GM21526 (cell line): ENCODE data around the gene MYL2.
"Not testable (repeated sequence)": the region's sequence is repeated elsewhere in the genome, so short reads cannot be mapped to it uniquely, and the experiment has no call there.

Source experiments
- ATAC-seq: cut with Tn5 transposase; IDR thresholded peaks from one replicate; pipeline ENCODE4 v1.9.1; 2021; ENCODE audit warnings: moderate library complexity; ENCODE audit not compliant: unreplicated experiment, low FRiP score

MYL2 gene, protein sequence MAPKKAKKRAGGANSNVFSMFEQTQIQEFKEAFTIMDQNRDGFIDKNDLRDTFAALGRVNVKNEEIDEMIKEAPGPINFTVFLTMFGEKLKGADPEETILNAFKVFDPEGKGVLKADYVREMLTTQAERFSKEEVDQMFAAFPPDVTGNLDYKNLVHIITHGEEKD

GRCh38 chr12:110920324-110920910 is at the start of gene MYL2:
Gene MYL2 (minus strand): TSS chr12:110920579. CDS start chr12:110920529, 50 bp downstream.
- ATAC-seq, result no peak

GRCh38 chr12:110966081-110966760 is 45.8 kb upstream of the MYL2 start:
- ATAC-seq, result no peak

DNA sequence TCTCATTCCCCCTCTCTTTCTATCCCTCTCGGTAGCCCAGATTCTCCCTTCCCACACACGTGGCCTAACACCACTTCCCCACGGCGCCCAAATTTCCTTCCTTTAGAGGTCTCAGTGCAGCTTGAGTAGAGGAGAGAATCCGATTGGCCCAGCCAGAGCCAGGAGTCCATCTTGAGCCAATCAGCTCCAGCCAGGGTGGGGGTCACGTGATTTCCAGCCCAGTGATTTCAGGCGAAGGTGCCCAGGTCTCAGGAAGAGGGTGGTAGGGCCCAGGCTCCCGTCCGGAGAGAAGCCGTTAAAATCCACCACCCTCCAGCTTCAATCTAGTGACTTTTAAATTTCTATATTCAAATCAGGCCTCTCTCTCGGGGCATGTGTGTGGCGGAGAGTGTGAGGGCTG is 45.2 kb upstream of the MYL2 start:
- ATAC-seq, result no peak

GRCh38 chr12:110960795-110961194 is 40.4 kb upstream of the MYL2 start:
- no peak for ATAC-seq

DNA sequence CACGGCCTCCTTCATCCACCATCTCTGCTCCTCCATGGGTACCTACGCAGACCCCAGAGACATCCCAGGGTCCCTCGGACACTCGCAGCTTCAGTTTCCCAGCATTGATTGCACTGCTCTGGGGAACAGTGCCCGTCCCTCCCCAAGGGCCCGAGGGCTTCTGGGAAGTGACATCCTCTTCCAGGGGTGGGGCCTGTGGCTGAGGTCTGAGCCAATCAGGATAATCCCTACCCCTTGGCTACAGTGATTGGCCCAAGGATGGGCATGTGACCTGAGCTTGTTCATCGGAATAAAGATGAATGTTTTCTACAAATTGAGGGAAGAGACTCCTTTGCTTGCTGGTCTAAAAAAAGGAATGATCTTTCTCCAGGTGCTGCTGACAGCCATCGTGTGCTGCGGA is 37.3 kb upstream of the MYL2 start:
- ATAC-seq, result no peak

DNA sequence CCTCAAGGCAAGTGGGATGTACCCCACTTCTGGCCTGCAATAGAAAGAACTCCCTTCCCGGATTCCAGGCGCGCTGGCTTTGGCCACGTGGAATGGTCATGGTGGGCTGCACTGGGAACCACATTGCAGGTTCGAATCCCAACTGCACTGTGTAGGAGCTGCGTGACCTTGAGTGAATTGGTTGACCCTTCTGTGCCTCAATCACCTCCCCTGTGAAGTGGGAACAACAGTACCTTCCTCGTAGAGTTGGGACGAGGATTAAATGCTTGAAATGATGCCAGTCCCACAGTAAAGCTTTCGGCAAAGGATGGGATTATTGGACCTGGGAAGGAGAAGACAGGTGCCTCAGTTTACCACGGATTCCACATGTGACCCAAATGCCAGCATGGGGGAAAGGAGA is 36.8 kb upstream of the MYL2 start:
- no peak for ATAC-seq

DNA sequence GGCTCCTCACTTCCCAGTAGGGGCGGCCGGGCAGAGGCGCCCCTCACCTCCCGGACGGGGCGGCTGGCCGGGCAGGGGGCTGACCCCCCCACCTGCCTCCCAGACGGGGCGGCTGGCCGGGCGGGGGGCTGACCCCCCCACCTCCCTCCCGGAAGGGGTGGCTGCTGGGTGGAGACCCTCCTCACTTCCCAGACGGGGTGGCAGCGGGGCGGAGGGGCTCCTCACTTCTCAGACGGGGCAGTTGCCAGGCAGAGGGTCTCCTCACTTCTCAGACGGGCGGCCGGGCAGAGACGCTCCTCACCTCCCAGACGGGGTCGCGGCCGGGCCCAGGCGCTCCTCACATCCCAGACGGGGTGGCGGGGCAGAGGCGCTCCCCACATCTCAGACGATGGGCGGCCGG is 30.5 kb upstream of the MYL2 start:
- ATAC-seq, result not testable (repeated sequence)

- not testable (repeated sequence) for ATAC-seq
Observed at GRCh38 chr12:110950466-110950865, 30.1 kb upstream of the MYL2 start.

DNA sequence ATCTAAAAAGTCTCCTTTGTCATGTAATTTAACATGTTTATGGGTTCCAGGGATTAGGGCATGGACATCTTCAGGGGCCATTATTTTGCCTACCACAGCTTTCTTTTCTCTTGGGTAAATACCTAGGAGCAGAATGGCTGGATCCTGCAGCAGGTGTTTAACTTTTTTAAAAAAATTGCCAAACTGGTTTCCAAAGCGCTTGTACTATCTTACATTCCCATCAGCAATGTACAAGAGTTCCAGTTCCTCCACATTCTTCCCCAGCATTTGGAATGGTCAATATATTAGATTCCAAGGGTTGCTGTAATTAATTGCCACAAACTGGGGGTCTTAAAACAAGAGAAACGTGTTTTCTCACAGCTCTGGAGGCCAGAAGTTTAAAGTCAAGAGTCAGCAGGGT is 27.7 kb upstream of the MYL2 start:
- ATAC-seq, result no peak

- no peak for ATAC-seq
Observed at GRCh38 chr12:110943373-110943772, 23.0 kb upstream of the MYL2 start.

DNA sequence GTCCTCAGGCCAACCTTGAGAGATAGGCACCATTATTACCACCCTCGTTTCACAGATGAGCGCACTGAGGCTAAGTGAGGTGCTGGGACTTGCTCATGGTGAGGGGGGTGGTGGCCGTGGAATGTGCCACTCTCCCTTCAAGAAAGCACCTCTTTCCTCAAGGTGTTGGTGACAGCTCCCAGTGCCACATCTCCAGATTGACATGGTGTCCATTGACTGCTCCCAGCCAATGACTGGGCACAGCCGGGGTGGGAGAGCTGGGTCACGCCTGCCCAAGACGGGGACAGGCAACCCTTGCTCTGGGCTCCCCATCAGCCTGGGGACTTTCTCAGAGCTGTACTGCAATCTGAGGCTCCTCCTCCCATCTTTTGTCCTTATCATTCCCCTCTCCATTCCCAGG is 21.0 kb upstream of the MYL2 start:
- no peak for ATAC-seq

DNA sequence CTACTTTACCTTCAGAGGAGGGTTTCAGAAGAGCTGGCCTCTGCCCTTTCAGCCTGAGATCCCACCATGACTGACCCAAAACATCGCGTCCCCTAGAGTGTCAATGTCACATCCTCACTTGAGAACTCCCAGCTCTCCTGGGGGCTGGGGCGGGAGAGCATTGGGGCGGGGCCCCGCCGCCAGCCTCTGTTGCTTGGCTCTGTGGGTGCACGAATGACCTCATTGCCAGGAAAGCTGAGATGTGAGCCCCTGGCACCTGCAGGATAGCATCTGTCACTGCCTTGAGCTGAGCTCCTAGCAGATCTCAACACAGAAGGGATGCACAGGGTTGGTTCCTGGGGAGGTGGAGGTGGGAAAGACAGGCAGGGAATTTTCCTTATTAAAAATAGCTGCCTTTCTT is 20.6 kb upstream of the MYL2 start:
- no peak for ATAC-seq

GRCh38 chr12:110940296-110940695 is 19.9 kb upstream of the MYL2 start:
- ATAC-seq, result no peak

DNA sequence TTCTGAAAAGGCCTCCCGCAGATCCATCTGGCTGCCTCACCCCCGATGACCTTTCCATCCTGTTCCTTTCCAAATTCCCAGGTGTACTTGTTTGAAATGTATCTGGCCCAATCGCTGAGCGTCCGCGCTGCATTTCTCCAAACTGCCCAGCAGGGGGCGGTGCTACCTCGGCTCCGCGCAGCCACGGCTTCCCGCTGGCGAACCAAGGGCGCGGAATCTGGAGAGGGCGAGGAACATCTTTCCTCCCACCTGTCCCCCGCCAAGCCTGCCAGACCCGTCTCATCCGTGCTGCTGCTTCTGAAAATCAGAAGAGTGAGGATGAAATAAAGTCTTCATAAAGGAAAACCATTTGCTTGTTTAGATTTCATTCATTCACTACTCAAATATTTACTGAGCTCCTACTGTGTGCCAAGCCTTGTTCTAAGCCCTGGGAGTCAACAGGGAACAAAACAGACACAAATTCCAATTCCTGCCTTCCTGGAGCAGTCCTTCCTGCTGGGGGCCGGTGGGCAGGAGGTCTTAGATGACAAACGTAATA is 16.8 kb upstream of the MYL2 start:
- no peak for ATAC-seq

GRCh38 chr12:110936367-110937103 is 16.2 kb upstream of the MYL2 start:
- no peak for ATAC-seq

- ATAC-seq, result no peak
Observed at GRCh38 chr12:110935588-110935987, 15.2 kb upstream of the MYL2 start.

DNA sequence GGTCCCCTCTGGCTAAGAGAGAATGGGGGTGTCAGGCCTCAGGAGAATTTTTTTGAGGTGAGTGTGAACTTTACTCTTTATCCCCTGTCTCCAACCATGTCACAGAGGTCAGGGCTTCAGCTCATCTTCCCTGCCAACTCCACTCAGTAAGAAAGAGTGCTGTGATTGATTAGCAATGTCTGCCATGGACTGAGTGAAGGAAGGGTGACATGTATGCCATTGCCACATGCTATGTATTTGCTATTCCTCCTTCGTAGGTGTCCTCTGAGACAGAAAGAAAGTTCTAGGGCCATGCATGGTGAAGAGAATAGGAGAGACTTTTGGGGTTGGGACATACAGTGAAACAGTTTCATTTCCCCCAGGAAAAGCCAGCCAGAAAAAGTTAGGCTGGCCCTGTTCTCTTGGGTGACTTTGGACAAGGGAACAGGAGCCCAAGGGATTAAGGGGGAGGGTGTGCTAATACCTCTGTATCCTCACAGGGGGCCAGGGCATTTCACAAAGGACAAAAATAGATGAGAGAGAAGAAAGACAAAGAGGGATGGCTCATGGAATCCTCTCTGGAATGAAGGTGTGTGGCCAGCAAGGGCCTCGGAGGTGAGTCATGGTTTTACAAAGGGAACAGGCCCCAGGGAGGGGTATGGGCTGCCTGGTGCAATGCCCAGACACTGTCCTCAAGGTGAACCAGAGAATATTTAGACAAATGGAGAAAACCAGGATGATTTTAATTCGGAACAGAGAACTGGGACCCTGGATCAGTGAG is 13.9 kb upstream of the MYL2 start:
- ATAC-seq, result no peak

DNA sequence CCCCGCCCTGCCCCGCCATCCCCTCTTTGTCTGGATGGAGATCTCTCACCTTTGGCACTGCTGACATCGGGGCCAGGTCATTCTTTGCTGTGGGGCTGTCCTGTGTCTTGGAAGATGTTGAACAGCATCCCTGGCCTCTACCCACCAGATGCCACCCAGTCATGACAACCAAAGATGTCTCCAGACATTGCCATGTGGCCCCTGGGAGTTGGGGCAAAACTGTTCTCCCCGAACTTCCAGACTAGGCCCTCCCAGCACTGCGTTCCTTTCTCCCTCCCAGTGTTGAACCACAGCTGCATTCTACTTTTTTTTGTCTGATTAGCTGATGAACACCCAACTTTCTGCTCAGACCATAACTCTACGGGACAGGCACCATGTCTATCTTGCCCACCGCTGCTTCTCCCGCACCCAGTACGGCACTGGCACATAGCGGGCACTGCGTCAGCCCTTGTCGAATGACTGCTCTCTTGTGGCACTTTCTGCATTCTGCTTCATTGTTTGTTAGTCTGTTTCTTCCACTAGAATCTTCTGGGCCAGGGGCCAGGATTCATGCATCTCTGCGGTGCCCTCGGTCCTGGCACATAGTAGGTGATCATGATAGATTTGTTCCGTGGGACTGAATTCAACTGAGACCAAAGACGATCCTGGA is 13.1 kb upstream of the MYL2 start:
- no peak for ATAC-seq

GRCh38 chr12:110932046-110932445 is 11.7 kb upstream of the MYL2 start:
- no peak for ATAC-seq

DNA sequence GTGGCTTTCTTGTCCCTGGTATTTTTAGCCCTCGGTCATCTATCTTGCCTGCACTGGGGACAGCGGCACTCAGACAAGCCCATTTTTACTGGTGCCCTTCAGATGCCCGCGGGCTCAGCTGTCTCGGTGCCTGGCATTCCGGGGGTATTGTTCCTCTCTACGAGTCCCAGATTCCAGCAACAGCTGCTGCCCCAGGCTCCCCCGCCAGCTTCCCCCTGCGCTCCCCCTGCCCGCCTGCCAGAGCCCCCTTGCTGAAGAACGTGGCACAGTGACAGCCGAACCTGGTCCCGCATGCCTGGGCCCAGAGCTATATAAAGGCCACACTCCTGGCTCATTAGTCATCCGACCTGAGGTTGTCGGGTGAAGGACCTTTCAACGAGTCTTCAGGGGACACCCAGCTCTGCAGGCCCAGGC is 10.9 kb upstream of the MYL2 start:
- no peak for ATAC-seq
